Brain microvascular endothelial cell (primary cell): ENCODE data around the gene ASCC3.

Experiments used
- DNase-seq: peaks from one replicate; pipeline ENCODE4 v3.0.0-alpha.2; 2020
- H3K27ac ChIP-seq: fragments of 250-450 bp; sonication (Bioruptor Pico); 2 replicates; pipeline ENCODE4 v1.5.1; 2020; ENCODE audit warnings: mild to moderate bottlenecking, moderate library complexity
- H3K27me3 ChIP-seq: fragments of 250-450 bp; sonication (Bioruptor Pico); replicated peaks from 2 replicates; pipeline ENCODE4 v1.5.1; 2020; ENCODE audit warnings: mild to moderate bottlenecking
- H3K36me3 ChIP-seq: fragments of 250-450 bp; sonication (Bioruptor Pico); replicated peaks from 2 replicates; pipeline ENCODE4 v1.5.1; 2020; ENCODE audit warnings: mild to moderate bottlenecking
- H3K4me3 ChIP-seq: 2 replicates; pipeline ENCODE4 v1.5.1; 2011; ENCODE audit warnings: low read depth, mild to moderate bottlenecking, control low read depth, low read length, moderate library complexity
- in situ Hi-C: cut with HindIII; loops from 2 replicates; pipeline ENCODE4 v1.10.0; 2017; ENCODE audit warnings: low sequenced_read_pairs, low pct_ligation_motif_present
- TF ChIP-seq, protein P1 (sequence below): IDR thresholded peaks from 2 replicates; pipeline ENCODE4 v1.5.1; 2011; ENCODE audit warnings: low read depth, mild to moderate bottlenecking, moderate library complexity, low read length, control low read depth, inconsistent platforms; ENCODE audit errors: missing control alignments

The ASCC3 gene

DNA sequence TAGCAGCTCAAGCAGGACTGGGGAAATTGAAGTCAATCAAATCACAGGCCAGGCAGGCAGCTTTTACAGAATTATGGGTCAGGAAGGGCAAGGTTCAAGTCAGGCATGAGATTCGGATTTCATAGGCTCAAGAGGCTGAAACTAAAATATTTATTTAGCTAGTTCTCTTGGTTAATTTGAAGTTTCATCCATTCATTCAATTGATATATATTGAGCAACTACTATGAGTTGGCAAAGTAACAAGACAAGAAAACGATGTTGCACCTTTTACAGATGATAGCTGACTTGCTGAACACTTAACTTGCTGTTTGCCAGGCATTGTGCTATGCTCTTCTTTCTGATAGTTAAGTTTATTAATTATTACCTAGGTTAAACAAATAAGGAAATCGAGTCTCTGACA, 20.5 kb upstream of the ASCC3 start:
- Histone ChIP-seq H3K36me3 (no peaks in the 10 kb centered on the region), H3K4me3 (no peak overlapping the region), H3K27ac (no peak overlapping the region), H3K27me3 (no peaks in the 10 kb centered on the region)
- TF ChIP-seq, protein P1, sequence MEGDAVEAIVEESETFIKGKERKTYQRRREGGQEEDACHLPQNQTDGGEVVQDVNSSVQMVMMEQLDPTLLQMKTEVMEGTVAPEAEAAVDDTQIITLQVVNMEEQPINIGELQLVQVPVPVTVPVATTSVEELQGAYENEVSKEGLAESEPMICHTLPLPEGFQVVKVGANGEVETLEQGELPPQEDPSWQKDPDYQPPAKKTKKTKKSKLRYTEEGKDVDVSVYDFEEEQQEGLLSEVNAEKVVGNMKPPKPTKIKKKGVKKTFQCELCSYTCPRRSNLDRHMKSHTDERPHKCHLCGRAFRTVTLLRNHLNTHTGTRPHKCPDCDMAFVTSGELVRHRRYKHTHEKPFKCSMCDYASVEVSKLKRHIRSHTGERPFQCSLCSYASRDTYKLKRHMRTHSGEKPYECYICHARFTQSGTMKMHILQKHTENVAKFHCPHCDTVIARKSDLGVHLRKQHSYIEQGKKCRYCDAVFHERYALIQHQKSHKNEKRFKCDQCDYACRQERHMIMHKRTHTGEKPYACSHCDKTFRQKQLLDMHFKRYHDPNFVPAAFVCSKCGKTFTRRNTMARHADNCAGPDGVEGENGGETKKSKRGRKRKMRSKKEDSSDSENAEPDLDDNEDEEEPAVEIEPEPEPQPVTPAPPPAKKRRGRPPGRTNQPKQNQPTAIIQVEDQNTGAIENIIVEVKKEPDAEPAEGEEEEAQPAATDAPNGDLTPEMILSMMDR = no peak
- in situ Hi-C loops = no loop called here
- no peak for DNase-seq

DNA sequence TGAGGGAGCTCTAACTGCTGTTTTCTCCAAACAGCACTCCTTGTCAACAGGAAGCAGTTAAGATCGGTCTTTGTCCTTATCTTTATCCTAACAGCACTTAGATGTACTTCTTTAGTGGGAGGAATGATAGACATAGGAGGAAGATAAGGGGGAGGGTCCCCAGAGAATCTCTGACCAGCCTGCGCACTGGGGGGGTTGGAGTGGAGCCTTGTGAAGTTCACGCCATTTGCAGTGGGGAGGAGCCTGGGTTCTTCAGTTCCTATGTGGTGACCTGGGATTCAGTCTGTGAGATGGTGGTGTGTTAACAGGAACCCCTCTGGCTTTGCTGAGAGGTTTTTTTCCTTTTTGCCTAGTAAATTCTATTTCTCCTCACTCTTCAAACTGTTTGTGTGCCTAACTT, 18.1 kb upstream of the ASCC3 start:
- in situ Hi-C loops = no loop called here
- no peak for DNase-seq

DNA sequence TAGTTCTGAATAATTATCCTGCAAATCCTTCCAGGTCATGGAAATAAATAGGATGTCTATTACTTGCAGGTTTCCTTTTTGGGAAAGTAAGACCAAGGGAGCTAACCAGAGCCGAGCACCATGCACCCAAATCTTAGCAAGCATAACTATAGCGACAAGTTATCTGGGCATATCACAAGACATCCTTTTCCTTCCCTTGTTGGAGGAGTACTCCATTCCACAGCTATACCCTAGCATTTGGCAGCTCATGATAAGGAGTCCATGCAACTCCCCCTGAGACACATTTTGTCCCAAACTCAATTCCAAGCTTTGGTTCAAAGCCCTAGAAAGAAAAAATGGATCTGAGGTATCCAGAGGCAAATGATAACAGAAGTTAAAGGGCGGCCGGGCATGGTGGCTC, 16.5 kb upstream of the ASCC3 start:
- H3K36me3 ChIP-seq = no peaks in the 10 kb centered on the region
- H3K4me3 ChIP-seq = no peak overlapping the region
- in situ Hi-C loops = no loop called here
- TF ChIP-seq, protein P1 = no peak
- no peak for DNase-seq
- no peak overlapping the region for H3K27ac ChIP-seq
- no peaks in the 10 kb centered on the region for H3K27me3 ChIP-seq

More for the DNA sequence above, 18.1 kb upstream of the ASCC3 start:
- H3K4me3 ChIP-seq = no peak overlapping the region
- TF ChIP-seq, protein P1 = no peak
- no peak overlapping the region for H3K27ac ChIP-seq
- no peaks in the 10 kb centered on the region for H3K36me3 ChIP-seq
- no peaks in the 10 kb centered on the region for H3K27me3 ChIP-seq

DNA sequence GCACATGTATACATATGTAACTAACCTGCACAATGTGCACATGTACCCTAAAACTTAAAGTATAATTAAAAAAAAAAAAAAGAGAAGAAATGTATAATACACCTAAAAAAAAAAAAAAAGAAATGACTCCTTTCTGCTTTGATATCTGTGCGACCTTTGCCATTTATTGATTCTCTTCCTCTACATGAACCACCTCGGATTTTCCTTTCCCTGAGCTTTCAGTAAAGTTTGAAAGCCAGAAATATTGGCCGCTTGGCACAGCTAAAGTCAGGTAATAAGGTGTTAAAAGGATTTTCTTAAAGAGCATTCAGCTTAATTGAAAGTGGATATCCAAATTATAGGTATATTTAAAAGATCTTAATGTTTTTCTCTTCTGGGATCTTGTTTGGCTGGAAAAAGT, 12.6 kb upstream of the ASCC3 start:
- Histone ChIP-seq H3K27ac (no peak overlapping the region), H3K4me3 (no peak overlapping the region), H3K36me3 (no peaks in the 10 kb centered on the region), H3K27me3 (no peaks in the 10 kb centered on the region)
- in situ Hi-C loops = no loop called here
- TF ChIP-seq, protein P1 = no peak
- no peak for DNase-seq

DNA sequence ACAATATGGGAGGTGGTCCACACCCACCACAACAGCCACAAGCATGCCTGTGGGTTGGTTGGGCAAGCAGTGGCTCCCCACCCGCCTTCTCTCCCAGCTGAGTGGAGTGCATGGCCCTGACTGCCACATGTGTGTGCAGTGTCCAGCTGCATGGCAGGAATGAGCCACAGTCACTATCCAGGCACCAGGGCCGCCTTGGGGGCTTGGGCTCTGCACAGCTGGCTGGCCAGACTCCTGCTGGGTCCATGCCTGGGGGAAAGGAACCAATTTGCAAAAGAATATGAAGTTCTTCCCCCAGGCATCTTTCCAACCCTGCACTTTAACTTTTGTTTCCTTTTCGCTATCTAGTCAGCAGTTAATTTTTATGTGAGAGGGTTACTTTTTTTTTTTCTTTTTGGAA, 11.6 kb upstream of the ASCC3 start:
- Histone ChIP-seq H3K36me3 (no peaks in the 10 kb centered on the region), H3K27me3 (no peaks in the 10 kb centered on the region), H3K4me3 (no peak overlapping the region), H3K27ac (no peak overlapping the region)
- no peak for DNase-seq
- in situ Hi-C loops = no loop called here
- TF ChIP-seq, protein P1 = no peak

DNA sequence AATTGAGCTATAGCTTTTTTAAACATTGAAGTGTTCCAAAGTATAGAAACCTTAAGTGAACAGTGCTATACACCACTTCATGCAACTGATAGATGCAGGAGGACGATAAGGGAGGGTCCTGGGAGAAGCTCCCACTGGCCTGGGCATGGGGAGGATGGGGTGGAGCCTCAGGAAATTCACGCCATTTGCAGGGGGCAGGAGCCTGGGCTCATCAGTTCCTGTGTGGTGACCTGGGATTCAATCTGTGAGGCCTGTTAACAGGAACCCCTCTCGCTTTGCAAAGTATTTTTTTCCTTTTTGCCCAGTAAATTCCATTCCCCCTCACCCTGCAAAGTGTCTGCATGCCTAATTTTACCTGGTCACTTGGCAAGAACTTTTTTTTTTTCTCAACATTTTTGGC, 11.0 kb upstream of the ASCC3 start:
- Histone ChIP-seq H3K36me3 (no peaks in the 10 kb centered on the region), H3K4me3 (no peak overlapping the region), H3K27ac (no peak overlapping the region), H3K27me3 (no peaks in the 10 kb centered on the region)
- no peak for DNase-seq
- TF ChIP-seq, protein P1 = no peak
- in situ Hi-C loops = no loop called here
